COR-L47 (cell line): ENCODE measurements around the gene ATP11C.
"Not testable (repeated sequence)": the region's sequence is repeated elsewhere in the genome, so short reads cannot be mapped to it uniquely, and the experiment has no call there.

Experiments
- DNase-seq: peaks from one replicate; lab custom pipeline; 2025; lab: John Stamatoyannopoulos, UW

The ATP11C gene

DNA sequence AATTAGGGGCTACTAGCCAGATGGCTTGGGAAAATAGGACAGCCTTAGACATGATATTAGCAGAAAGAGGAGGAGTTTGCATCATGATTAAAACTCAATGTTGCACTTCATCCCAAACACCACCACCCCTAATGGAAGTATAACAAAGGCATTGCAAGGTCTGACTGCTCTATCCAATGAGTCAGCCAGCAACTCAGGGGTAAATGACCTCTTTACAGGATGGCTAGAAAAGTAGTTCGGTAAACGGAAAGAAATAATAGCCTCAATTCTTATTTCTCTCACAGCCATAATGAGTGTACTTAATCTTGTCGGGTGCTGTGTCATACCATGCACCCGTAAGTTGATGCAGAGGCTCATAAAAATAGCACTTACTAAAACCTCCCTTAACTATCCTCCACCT, 76.0 kb downstream of the ATP11C start:
- not testable (repeated sequence) for DNase-seq

- no peak for DNase-seq
Measured at GRCh38 chrX:139851730-139852129, 81.1 kb downstream of the ATP11C start.

DNA sequence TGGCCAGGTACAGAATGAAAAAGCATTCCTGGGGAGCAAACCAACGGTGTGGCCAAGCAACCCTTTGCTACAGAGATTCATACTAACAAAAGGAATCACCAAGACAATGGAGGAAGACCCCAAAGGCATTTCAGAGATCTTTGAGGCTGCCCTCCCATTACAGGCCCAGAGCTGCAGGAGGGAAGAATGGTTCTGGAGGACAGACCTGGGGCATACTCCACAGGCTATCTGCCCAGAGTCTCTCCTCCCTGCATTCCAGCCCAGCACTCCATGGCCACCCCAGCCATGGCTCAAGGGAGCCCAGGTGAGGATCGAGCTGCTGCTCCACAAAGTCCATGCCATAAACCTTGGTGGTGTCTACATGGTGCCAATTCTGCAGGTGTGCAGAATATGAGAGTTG, 81.9 kb downstream of the ATP11C start:
- DNase-seq: no peak

DNA sequence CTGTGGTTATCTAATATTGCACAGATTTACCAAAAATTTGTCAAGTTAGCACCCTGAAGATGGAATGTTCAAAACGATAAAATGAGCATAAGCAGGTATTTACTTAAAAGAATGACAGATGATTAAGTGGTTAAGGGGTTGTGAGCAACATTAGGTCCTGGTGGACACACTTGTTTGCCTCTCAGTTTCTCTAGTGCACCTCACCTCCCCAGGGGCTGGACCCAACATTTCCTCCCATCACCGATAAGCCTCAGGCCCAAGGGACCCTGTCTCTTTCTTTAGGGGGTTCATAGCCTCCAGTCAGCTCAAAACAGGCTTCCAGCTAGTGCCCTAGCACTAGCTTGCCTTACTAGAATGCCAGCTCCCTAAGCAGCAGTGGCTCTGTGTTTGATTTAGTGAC, 88.0 kb downstream of the ATP11C start:
- no peak for DNase-seq

GRCh38 chrX:139844163-139844562, 88.7 kb downstream of the ATP11C start:
- no peak for DNase-seq

DNA sequence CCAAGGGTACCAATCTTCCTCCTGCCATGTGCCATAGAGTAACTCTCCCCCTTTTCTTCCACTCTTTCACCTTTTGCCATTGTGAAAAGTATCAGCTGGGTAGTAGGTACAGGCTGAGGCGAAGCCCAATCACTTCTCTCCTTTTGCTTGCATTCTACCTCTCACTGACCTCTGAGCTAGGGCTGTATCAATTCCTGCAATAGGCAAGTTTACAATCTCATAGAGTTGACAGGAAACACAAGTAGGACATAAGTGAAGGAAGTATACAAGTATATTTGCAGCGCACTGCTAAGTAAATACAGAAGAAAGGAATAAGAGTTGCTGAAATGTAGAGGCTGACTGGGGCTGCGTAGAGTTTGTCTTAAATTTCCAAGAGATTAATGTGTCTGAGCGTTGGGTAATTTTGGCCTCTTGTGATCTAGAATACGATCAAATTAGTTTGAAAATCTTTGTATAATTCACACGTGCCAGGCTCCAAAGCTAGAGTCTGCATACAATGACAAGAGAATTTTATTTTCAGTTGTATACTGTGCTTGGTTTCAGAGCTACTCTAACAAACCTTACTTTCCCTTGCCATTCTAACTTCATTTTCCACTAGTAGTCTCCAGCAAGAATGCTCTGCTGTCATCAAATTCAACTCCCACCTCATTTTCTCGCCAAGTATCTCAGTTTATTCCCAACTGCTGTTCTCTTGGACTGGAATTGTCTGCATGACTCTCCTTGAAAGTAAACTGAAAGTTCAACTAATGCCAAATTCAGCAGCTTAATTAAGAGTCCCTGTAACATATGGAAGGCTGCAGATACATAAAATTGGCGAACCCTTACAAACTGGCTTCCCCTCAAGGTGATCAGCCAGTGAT, 90.3 kb downstream of the ATP11C start:
- no peak for DNase-seq

GRCh38 chrX:139836335-139836734, 96.5 kb downstream of the ATP11C start:
- DNase-seq: not testable (repeated sequence)

GRCh38 chrX:139834879-139835278, 98.0 kb downstream of the ATP11C start:
- no peak for DNase-seq

DNA sequence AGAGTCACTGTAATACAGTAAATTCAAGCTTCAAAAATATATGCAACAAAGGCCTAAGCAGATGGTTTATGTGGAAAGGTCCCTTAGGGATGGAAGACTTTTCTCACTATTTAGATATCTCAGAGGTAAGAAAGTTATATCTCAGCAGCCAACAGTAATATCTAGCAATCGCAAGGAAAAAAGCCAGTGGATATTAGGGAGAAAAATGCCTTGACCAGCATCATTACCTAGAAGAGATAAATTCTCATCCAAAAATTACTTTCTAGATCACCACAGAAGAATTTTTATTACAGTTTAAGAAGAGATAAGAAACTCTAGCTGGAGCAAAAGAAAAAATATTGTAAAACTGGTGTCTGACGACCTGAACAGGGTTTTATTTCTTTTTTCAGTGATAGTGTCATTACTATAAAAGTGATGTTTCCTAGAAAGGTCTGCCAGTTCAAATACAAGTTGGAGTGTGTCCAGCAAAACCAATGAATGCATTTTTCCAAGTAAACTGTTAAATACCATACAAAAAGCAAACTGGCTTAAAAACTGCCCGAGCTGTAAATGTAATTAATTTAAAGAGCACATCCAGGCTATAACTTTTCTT, 100.0 kb downstream of the ATP11C start:
- DNase-seq: no peak

- no peak for DNase-seq
Measured at GRCh38 chrX:139831675-139832456, 101.0 kb downstream of the ATP11C start.

DNA sequence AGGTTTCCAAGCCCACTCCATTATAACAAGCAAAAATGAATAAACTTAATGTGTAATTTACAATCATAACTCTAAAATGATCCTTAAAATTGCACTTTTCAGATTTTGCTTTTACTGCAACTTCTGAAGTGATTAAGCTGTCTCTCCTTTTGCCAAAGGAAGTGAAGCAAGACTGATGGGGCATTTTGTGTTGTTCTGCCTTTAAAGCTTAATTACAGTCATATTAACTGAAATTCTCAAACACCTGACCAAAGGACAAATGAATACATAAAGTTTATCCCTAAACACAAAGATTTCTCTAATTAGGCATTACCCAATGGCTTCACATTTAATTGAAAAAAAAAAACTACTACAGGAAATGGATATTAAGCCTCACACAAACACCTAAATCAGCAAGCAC, 101.8 kb downstream of the ATP11C start:
- DNase-seq: no peak

DNA sequence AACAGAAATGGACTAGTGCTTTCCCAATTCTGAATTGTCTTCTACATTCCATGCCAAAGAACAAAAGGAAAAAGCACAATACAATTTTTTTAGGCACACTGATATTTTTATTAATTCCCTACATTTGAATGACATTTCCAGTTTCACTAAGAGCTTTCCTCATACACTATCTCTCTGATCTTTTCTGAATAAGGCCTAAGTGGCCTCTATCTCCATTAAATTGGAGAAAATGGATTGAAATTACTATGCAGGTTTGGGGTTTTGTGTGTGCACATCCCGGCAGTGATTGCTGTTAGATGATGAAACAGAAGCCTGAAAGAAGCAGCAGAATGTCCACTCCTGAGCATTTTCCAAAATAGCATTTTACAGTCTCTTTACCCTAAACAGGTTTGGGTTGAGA, 104.0 kb downstream of the ATP11C start:
- no peak for DNase-seq

- DNase-seq: no peak
Measured at GRCh38 chrX:139828033-139828432, 104.8 kb downstream of the ATP11C start.

- no peak for DNase-seq
Measured at GRCh38 chrX:139826065-139827044, 106.5 kb downstream of the ATP11C start.

GRCh38 chrX:139825618-139826017, 107.2 kb downstream of the ATP11C start:
- no peak for DNase-seq

DNA sequence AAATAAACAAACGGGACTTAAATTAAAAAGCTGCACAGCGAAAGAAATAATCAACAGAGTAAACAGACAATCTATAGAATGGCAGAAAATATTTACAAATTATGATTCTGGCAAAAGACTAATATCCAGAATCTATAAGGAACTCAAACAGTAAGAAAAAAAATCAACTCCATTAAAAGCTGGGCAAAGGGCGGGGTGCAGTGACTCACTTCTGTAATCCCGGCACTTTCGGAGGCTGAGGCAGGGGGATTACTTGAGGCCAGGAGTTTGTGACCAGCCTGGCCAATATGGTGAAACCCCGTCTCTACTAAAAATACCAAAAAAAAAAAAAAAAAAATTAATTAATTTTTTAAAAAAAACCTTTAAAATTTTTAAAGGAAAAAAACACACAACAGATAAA, 109.0 kb downstream of the ATP11C start:
- DNase-seq: no peak

GRCh38 chrX:139820358-139820984, 112.4 kb downstream of the ATP11C start:
- no peak for DNase-seq

GRCh38 chrX:139816204-139816603, 116.6 kb downstream of the ATP11C start:
- DNase-seq: no peak

GRCh38 chrX:139815771-139816170, 117.1 kb downstream of the ATP11C start:
- DNase-seq: no peak

DNA sequence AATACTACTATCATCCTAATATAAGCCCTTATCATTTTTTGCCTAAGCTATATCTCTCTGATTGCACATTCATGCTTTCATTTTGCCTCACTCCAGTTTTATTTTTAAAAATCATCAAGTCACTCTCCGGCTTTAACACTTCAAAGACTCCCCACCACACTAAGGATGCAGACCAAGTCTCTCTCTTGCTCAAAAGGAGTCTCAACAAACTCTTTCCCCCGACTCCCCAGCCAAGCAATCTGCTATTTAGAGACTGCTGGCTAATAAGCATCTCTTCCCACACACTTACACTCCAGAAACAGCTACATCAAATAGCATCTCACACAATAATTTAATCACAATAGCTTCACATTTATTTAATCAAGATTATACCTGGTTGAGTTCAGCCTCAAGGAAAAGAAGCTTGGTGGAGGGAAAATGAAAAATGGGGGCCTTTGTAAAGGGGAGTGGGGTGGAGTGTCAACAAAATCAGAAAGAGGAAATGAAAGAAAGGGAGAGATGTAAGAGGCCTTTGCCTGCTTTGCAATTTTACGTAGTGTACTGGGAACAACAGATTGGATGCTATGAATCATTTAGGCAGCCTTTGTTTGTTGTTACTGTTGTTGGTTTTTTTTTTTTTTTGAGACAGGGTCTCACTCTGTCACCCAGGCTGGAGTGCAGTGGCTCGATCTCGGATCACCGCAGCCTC, 120.8 kb downstream of the ATP11C start:
- no peak for DNase-seq

DNA sequence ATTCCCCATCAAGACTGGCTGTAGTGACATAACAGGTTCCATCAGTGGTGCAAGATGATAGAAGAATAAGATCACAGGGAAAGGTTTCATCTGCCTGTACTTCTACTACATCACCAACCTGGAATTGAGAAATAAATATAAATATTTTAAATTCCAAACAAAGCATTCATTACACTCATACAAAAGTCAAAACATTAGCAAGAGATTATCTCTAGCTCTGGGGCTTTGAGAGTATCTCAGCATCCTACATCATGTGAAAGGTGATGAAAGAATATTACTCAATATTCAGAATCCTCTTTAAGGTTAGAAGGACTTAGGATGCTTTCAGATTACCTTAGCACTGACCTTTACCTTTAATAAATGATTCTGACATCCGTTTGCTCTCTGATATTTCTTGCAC, 128.4 kb downstream of the ATP11C start:
- no peak for DNase-seq
